ENCODE results near the gene TRRAP. TPM values are rescaled to one million over a fixed set of nuclear protein-coding genes. Genes with fewer than 3 reads are reported as not detected.

The TRRAP gene
- total and polyA plus RNA-seq, 2 experiments from 2014 or later = 14.9 to 58.7 TPM

GRCh38 chr7:98930921-98931320, 52.6 kb downstream of the TRRAP start:
- Histone ChIP-seq H2AFZ (no peak overlapping the region), H4K20me1 (replicated peaks; ENCODE audit: insufficient read depth) (peaks cover 7% of the 10 kb centered on the region), H3K9me2 (ENCODE audit: insufficient read depth) (no peaks in the 10 kb centered on the region), H3K27me3 (ENCODE audit: insufficient read depth) (no peaks in the 10 kb centered on the region), H3K36me3 (ENCODE audit: insufficient read depth) (peaks cover 82% of the 10 kb centered on the region), H3K4me3 (no peak overlapping the region), H3K27ac (ENCODE audit: low read depth) (no peak overlapping the region), H3K4me2 (no peak overlapping the region), H3K4me1 (ENCODE audit: insufficient read depth) (no peaks in the 10 kb centered on the region), H3K79me2 (replicated peaks; ENCODE audit: insufficient read depth) (no peaks in the 10 kb centered on the region), H3F3A (replicated peaks; ENCODE audit: low read depth) (no peaks in the 10 kb centered on the region)
- Mint-ChIP-seq H3K4me1 (no peaks in the 10 kb centered on the region), H3K9me3 (no peaks in the 10 kb centered on the region), H3K4me3 (no peak overlapping the region), H3K27ac (no peak overlapping the region), H3K27me3 (ENCODE audit: insufficient read depth, low read depth, poor library complexity) (no peaks in the 10 kb centered on the region), H3K36me3 (ENCODE audit: low read depth) (peaks cover 85% of the 10 kb centered on the region)
- no peak for TF ChIP-seq ZNF114 (CRISPR knock-in tag; IDR thresholded peaks at IDR 0.05)
- no peak for TF ChIP-seq CREB1 (CRISPR knock-in tag; IDR thresholded peaks at IDR 0.05; ENCODE audit: low read depth)
- no peak for TF ChIP-seq POLR2AphosphoS5 (IDR thresholded peaks at IDR 0.05; ENCODE audit: low read depth)
- TF ChIP-seq ZNF462 (CRISPR knock-in tag; IDR thresholded peaks at IDR 0.05) = no peak
- TF ChIP-seq ZNF331 (CRISPR knock-in tag; IDR thresholded peaks at IDR 0.05; ENCODE audit: low read depth) = no peak
- TF ChIP-seq STAT1 (IDR thresholded peaks at IDR 0.05; ENCODE audit: unreplicated experiment) = no peak
- TF ChIP-seq NANOG (IDR thresholded peaks at IDR 0.05; ENCODE audit: borderline replicate concordance) = no peak
- no peak for TF ChIP-seq REST (IDR thresholded peaks at IDR 0.05; ENCODE audit: unreplicated experiment)
- no peak for TF ChIP-seq EZH2 (IDR thresholded peaks at IDR 0.05; ENCODE audit: low read depth, unreplicated experiment)
- no peak for TF ChIP-seq ETS1 (IDR thresholded peaks at IDR 0.05)
- TF ChIP-seq CTCF (conservative IDR thresholded peaks at IDR 0.05; ENCODE audit: low read depth in 2 of 2) = no peak
- no peak for TF ChIP-seq JUNB (IDR thresholded peaks at IDR 0.05; ENCODE audit: unreplicated experiment)
- no peak for TF ChIP-seq EZH2phosphoT487 (IDR thresholded peaks at IDR 0.05; ENCODE audit: unreplicated experiment)
- no peak for DNase-seq (ENCODE audit: low spot score)
- no peak for ATAC-seq

Data from GM23338 (cell line).